Measurements from ENCODE around the gene NEURL2. TPM values are rescaled to one million over a fixed set of nuclear protein-coding genes. Genes with fewer than 3 reads are reported as not detected.
A peak's percentile ranks its signal among the peaks of the same experiment; 100 is the strongest.

NEURL2 gene
- total RNA-seq, 1 donor from 2014 or later, result 0.24 TPM

- no peak overlapping the region for H3K4me3 ChIP-seq
- H3K9me3 ChIP-seq (ENCODE audit: low read depth), result no peaks in the 10 kb centered on the region
- Mint-ChIP-seq H3K27me3 (ENCODE audit: insufficient read depth, low read depth) (peaks cover 12% of the 10 kb centered on the region), H3K4me3 (no peak overlapping the region), H3K36me3 (no peaks in the 10 kb centered on the region), H3K9me3 (no peaks in the 10 kb centered on the region), H3K27ac (no peak overlapping the region), H3K4me1 (peaks cover 19% of the 10 kb centered on the region)
- H3K36me3 ChIP-seq, result no peaks in the 10 kb centered on the region
- H3K27ac ChIP-seq, result peak overlapping the region; percentile 61
- no peak overlapping the region for H2AFZ ChIP-seq (replicated peaks)
- TF ChIP-seq, protein P1, sequence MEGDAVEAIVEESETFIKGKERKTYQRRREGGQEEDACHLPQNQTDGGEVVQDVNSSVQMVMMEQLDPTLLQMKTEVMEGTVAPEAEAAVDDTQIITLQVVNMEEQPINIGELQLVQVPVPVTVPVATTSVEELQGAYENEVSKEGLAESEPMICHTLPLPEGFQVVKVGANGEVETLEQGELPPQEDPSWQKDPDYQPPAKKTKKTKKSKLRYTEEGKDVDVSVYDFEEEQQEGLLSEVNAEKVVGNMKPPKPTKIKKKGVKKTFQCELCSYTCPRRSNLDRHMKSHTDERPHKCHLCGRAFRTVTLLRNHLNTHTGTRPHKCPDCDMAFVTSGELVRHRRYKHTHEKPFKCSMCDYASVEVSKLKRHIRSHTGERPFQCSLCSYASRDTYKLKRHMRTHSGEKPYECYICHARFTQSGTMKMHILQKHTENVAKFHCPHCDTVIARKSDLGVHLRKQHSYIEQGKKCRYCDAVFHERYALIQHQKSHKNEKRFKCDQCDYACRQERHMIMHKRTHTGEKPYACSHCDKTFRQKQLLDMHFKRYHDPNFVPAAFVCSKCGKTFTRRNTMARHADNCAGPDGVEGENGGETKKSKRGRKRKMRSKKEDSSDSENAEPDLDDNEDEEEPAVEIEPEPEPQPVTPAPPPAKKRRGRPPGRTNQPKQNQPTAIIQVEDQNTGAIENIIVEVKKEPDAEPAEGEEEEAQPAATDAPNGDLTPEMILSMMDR (IDR thresholded peaks at IDR 0.05), result no peak
- no peak for TF ChIP-seq EZH2 (IDR thresholded peaks at IDR 0.05)
- TF ChIP-seq EZH2phosphoT487 (IDR thresholded peaks at IDR 0.05), result no peak
- no peak overlapping the region for H3K4me2 ChIP-seq
- H3K4me1 ChIP-seq, result peaks cover 13% of the 10 kb centered on the region
- H3K9ac ChIP-seq, result no peak overlapping the region
- no peak for DNase-seq (ENCODE audit: low spot score)
- H4K20me1 ChIP-seq (ENCODE audit: low read depth), result no peaks in the 10 kb centered on the region
- H3K27me3 ChIP-seq, result no peaks in the 10 kb centered on the region
- peaks cover 3% of the 10 kb centered on the region for H3K79me2 ChIP-seq (ENCODE audit: low read depth)
- peaks cover 30% of the 10 kb centered on the region for H3F3A ChIP-seq (ENCODE audit: low read depth)
These were observed 36.3 kb upstream of the NEURL2 start for GRCh38 chr20:45927071-45927878.

DNA sequence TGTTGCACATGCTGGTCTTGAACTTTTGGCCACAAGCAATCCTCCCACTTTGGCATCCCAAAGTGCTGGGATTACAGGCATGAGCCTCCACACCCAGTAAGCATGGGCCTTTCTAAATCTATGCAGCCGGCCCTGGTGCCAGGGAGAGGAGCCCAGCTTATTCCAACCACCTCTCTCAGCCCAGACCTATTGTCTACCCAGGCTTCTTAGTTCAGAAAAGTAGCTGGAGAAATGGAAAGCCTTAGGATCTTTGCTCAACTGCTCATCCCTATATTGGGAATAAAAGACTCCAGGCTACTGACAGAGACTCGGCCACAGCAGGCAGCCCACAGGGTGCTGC lies 35.7 kb upstream of the NEURL2 start:
- no peaks in the 10 kb centered on the region for H3K79me2 ChIP-seq (ENCODE audit: low read depth)
- no peak overlapping the region for H2AFZ ChIP-seq (replicated peaks)
- TF ChIP-seq, protein P1 (IDR thresholded peaks at IDR 0.05), result no peak
- no peak for TF ChIP-seq EZH2phosphoT487 (IDR thresholded peaks at IDR 0.05)
- TF ChIP-seq EZH2 (IDR thresholded peaks at IDR 0.05), result no peak
- H3K4me3 ChIP-seq, result no peak overlapping the region
- no peaks in the 10 kb centered on the region for H3K9me3 Mint-ChIP-seq
- no peak overlapping the region for H3K4me3 Mint-ChIP-seq
- peak overlapping the region; percentile 61 for H3K27ac ChIP-seq
- no peaks in the 10 kb centered on the region for H3K27me3 ChIP-seq
- H3K9me3 ChIP-seq (ENCODE audit: low read depth), result no peaks in the 10 kb centered on the region
- no peak overlapping the region for H3K27ac Mint-ChIP-seq
- H3K9ac ChIP-seq, result no peak overlapping the region
- H4K20me1 ChIP-seq (ENCODE audit: low read depth), result no peaks in the 10 kb centered on the region
- H3K4me1 ChIP-seq, result peaks cover 13% of the 10 kb centered on the region
- no peak for DNase-seq (ENCODE audit: low spot score)
- H3F3A ChIP-seq (ENCODE audit: low read depth), result peaks cover 30% of the 10 kb centered on the region
- H3K4me2 ChIP-seq, result no peak overlapping the region
- peaks cover 12% of the 10 kb centered on the region for H3K27me3 Mint-ChIP-seq (ENCODE audit: insufficient read depth, low read depth)
- no peaks in the 10 kb centered on the region for H3K36me3 Mint-ChIP-seq
- peaks cover 18% of the 10 kb centered on the region for H3K4me1 Mint-ChIP-seq
- H3K36me3 ChIP-seq, result no peaks in the 10 kb centered on the region

DNA sequence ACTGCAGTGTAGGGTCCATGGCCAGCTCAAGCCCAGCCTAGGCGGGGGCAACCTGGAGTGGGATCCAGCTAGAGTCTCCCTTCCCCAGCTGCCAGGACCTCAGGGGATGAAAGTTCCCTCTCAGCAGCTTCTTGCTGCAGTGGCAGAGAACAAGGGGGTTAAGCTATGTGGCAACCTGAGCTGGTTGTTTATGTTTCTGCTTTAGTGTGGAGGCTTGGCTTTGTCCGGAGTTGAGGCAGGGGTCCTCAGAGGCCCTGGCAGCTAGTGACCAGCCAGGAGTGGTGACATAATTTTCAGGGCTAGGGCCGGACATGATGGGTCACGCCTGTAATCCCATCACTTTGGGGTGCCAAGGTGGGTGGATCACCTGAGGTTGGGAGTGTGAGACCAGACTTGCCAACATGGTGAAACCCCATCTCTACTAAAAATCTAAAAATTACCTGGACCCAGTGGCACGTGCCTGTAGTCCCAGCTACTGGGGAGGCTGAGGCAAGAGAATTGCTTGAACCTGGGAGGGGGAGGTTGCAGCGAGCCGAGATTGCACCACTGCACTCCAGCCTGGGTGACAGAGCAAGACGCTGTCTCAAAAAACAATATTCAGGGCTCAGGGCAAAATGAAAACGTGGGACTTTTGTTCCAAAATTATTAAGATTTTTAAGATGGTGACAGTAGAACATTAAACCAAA lies 35.0 kb upstream of the NEURL2 start:
- peaks cover 23% of the 10 kb centered on the region for H3K4me1 Mint-ChIP-seq
- Histone ChIP-seq H3K27ac (peak overlapping the region; percentile 58), H3K4me3 (no peak overlapping the region), H3F3A (ENCODE audit: low read depth) (peaks cover 26% of the 10 kb centered on the region), H3K9me3 (ENCODE audit: low read depth) (no peaks in the 10 kb centered on the region), H3K27me3 (no peaks in the 10 kb centered on the region), H4K20me1 (ENCODE audit: low read depth) (no peaks in the 10 kb centered on the region), H3K36me3 (no peaks in the 10 kb centered on the region), H3K79me2 (ENCODE audit: low read depth) (no peaks in the 10 kb centered on the region), H3K9ac (no peak overlapping the region), H3K4me1 (peaks cover 13% of the 10 kb centered on the region), H3K4me2 (peak overlapping the region; percentile 38), H2AFZ (replicated peaks) (no peak overlapping the region)
- H3K4me3 Mint-ChIP-seq, result no peak overlapping the region
- no peaks in the 10 kb centered on the region for H3K9me3 Mint-ChIP-seq
- H3K27ac Mint-ChIP-seq, result no peak overlapping the region
- TF ChIP-seq EZH2phosphoT487 (IDR thresholded peaks at IDR 0.05) (no peak), EZH2 (IDR thresholded peaks at IDR 0.05) (no peak)
- TF ChIP-seq, protein P1 (IDR thresholded peaks at IDR 0.05), result no peak
- DNase-seq (ENCODE audit: low spot score), result peak; percentile 42
- no peaks in the 10 kb centered on the region for H3K36me3 Mint-ChIP-seq
- H3K27me3 Mint-ChIP-seq (ENCODE audit: insufficient read depth, low read depth), result peaks cover 12% of the 10 kb centered on the region
